HG03460 (cell line): ENCODE measurements around the gene MYO5A.
A peak's percentile ranks its signal among the peaks of the same experiment; 100 is the strongest.
"Not testable (repeated sequence)": the region's sequence is repeated elsewhere in the genome, so short reads cannot be mapped to it uniquely, and the experiment has no call there.

Experiments used
- ATAC-seq: cut with Tn5 transposase; IDR thresholded peaks from one replicate; pipeline ENCODE4 v1.9.1; 2021; ENCODE audit not compliant: unreplicated experiment

Gene MYO5A

DNA sequence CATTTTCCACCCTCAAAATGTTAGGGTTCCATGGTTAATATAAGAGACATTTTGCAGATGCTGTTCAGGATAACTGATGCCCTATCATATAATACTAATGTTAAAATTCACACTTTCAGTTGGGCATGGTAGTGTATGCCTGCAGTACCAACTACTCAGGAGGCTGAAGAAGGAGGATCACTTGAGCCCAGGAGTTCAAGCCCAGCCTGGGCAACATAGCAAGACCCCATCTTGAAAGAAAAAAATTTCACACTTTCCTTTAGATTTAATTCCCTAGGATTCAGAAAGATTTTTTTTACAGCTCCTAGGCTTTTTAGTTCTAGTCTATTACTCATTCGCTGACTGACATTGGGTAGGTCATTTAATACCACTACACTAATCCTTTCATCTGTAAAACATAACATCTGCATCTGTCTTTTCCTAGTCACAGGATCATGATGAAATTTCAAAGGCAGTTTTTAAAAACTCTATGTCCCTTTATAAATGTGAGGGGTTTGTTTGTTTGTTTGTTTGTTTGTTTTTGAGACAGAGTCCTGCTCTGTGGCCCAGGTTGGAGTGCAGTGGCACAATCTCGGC is 103.7 kb downstream of the MYO5A start:
- ATAC-seq = no peak

DNA sequence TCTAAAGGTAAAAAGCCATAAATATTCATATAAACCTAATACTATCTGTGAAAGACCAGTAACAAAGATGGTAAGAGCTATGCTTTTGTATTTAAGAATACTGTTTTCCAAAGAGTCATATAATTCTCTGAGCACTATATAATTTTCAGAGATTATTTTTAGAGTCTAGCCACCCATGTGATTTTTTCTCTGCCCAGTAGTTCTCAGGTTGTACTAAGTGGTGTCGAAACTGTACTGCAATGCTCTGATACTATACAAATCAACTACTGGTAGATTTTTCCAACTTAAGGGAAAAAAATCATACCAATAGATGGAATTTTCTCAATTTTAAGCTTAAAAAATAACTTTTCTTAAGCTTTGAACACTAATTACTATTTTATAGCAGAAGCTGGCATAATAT is 104.8 kb downstream of the MYO5A start:
- no peak for ATAC-seq

DNA sequence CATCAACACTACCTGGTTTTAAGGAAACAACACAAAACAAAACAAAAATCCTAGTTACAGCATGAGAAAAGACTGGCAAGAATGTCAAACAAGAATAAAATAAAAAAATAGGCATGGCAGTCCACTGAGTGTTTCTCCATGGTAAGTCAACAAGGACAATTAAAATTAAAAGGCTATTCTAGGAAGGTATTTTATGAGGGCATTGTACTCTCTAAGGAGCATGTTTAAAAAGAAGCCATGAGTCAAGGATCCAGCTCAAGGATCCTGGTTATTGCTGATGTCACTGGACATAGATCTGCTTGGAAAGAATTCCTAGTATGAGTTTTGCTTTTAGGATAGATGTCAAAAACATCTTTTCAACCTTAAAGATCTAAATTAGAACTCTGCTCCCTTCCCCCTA is 106.7 kb downstream of the MYO5A start:
- no peak for ATAC-seq

DNA sequence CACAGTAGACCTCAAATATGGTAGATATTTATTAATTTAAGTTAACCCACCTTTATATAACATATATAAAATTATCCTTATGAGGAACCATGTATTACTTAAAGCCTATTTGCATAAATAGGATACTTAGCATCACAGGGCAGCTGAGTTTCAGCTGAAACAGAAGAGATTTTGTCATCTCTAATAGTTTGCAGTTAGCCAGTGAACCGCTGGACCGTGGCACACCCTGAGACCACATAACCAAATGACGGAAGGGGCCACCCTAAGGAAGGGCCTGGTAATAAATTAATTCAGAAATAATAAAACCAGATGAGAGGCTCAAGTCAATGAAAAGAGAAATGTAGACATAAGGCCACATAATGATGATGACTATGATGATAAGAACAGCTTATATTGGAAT is 107.7 kb downstream of the MYO5A start:
- peak; percentile 79 for ATAC-seq

DNA sequence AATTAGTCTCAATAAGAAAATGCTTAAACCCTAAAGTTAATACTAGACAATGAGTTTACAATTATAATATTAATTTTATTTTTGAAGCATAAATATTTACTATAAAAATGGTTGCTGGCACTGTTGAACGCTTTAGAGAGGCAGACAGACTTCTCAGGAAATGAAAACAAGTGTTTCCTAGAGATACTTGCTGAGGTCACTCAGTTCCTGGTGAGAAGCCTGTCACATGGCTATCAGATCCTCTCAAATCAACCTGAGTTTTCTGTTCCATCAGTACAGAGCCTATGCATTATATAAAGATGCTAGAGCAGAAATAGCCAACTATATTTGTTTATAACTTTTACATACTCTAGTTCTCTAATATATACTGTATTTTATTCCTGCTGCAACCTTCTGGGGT is 109.2 kb downstream of the MYO5A start:
- no peak for ATAC-seq

DNA sequence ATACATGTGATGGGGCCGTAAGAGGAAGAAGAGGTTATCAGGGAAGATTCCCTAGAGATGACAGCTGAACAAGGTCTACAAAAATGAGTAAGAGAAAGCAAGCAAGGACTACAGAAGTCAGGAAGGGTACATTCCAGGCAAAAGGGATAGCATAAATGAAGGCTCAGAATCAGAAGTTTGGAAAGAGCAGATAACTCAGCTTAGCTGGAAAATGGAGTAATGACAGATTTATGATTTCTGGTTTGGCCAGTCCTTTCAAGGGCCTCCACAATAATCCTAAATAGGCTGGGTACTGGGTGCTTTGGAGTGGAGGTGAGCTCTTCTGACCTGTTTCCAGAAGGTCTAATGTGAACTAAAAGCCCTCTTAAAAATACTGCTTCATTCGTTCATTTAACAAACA is 110.7 kb downstream of the MYO5A start:
- ATAC-seq = no peak

DNA sequence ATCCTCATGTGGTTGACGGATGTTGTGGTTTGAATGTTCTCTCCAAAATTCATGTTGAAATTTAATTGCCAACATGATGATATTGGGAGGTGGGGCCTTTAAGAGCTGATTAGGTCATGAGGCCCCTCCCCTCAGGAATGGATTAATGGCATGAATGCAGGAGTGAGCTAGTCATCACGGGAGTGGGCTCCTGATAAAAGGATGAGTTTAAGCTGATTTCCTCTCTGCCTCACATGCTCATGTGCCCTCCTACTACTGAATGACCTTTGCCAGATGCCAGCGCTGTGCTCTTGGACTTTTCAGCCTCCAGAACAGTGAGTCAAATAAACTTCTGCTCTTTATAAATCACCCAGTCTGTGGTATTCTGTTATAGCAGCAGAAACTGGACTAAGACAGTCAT is 111.2 kb downstream of the MYO5A start:
- no peak for ATAC-seq

DNA sequence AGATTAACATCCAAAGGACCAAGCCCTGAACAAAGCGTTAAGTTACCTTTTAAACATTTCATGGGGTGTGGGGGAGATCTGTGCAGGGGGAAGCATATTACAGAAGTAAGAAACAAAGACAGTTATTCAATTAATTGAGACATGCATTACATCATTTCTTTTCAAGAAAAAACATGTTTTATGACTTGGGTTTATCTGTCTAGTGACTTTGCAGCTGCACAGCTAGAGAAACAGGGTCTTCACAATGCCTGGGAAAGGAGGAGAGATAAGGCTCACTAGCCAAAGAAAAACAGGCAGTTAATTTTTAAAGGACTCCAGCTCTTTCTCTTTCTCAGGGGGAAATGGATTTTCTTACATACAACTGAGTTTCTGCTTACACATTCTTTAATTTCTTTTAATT is 112.1 kb downstream of the MYO5A start:
- not testable (repeated sequence) for ATAC-seq

DNA sequence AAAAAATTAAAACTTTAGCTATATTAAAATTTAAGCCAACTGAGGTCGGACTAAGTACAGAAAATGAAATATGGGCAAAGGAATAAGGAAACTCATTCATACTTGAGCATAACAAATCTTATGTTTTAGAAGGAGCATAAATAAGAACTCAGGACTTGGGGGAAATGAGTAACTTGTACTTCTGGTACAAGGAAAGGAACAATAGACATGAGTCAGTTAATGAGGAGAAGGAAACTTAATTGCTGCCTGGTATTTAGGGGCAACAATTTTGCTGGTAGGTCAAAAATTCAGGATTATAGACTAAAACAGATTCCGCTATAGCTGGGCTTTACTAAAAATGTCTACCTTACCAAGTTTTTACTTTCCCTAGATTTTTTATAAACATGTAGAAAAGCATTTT is 113.1 kb downstream of the MYO5A start:
- no peak for ATAC-seq

DNA sequence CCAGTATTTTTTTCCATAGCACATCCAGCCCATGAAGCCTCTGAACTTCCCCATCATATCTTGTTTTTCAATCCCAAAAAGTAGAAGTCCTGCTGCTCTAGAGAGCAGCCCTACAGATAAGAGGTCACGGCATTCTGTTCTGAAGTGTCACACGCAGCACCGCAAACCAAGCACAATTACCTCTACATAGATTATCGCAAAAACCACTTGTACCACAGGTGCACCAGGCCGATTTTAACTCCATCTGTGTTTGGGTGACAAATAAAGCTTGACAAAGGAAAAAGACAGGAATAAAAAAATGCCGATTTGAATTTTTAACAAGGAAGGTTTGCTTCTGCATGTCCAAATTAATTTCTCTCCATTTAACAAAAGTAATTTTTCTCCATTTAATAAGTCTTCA is 113.7 kb downstream of the MYO5A start:
- no peak for ATAC-seq

DNA sequence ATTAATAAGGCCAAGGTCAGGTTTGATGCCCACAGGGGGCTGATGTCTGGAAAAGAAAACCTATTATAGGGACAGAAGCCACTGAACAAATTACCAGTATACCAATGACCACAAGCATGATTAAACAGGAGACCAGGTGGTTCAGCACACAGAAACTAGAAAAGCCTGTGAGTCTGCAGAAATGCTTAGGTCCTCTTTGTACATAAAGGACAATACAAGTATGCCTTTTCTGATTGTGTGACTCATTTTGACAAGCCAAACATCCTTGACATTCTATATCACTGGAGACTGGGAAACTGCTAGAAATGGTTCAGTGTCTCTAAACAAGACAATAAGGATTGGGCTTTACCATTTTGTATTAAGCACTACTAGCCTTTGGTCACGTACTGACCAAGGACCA is 119.9 kb downstream of the MYO5A start:
- no peak for ATAC-seq

DNA sequence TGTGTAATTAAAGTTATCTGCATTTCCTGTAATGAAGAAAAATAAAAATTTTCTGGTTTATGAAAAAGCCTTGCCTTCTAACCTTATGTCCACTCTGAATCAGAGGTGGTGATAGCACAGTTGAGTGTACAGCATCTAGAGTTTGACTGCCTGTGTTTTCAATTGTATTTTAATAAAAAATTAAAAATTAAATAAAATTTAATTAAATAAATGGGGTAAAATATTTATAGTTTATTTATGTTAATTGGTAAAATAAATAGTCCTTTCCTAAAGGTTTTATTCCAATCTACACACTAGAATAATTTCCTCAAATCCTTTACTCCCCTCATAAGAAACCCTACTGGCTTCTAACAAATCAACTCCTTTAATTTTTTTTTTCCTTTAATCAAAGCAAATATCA is 121.3 kb downstream of the MYO5A start:
- ATAC-seq = no peak

DNA sequence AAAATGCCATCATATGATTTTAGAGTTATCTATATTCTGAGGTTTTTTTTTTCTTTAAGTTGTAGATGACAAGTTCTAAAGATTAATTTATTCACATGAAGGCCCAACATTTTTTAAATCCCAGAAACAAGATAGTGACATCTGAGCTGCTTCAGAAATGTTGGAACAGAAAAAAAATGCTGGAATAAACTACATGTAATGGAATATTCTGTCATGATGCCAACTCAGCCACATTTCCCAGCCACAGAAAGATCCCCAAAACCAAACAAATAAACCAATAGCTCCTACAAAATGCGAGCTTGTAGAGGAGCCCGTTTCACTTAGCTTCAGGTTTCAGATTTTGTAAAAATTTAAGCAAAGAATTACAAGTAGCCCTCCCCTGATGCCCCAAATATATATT is 122.1 kb downstream of the MYO5A start:
- no peak for ATAC-seq

DNA sequence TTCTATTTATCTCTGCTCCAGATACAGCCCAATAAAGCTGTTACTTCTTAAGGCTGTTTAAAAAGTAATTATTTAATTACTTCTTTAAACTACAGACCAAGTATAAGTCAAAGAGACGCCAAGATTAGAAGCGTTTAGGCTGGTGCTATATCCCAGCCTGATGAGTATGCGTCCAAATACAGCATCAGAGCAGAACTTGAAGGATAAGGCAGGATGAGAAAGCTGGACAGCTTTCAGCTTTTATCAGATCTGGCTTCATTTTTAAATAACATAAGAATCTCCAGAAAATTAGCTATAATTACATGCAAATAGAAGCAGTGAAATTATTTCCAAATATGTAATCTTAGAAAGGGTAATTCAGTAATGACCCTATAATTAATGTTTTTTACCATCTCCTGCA is 122.8 kb downstream of the MYO5A start:
- ATAC-seq = no peak

DNA sequence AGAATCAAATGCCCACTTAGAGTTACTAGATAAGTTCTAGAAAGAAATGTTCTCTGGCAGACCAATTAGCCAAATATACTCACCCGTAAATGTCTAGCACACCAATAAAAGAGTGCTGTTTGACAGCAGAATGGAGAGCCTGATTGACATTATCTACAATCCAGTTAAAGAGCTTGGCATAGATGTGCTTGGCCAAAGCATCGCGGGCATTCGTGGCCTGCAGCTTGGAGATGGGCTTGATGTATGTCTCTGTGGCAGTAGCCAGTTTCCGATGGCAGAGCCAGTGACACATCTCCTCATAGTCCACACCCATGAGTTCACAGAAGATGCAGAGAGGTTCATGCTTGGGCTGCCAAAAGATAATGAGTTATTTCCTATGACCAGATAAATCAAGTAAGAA is 131.6 kb downstream of the MYO5A start:
- no peak for ATAC-seq

DNA sequence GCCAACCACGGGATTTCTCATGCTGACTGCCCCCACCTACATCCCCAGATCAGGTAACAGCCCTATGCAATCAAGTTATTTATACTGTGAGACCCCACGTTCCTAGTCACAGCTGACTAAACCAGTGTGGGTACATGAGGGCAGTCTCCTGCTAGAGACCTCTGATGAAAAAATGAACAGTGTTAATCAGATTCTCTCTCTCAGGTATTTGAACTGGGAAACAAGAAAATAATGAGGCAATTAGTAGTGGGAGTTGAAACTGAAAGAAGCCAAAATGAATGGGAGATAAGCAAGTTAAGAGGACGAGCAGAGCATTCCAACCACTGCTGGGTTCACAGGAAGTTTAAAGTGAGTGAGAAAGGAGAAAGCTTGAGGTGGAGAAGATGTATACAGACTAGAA is 134.6 kb downstream of the MYO5A start:
- no peak for ATAC-seq

DNA sequence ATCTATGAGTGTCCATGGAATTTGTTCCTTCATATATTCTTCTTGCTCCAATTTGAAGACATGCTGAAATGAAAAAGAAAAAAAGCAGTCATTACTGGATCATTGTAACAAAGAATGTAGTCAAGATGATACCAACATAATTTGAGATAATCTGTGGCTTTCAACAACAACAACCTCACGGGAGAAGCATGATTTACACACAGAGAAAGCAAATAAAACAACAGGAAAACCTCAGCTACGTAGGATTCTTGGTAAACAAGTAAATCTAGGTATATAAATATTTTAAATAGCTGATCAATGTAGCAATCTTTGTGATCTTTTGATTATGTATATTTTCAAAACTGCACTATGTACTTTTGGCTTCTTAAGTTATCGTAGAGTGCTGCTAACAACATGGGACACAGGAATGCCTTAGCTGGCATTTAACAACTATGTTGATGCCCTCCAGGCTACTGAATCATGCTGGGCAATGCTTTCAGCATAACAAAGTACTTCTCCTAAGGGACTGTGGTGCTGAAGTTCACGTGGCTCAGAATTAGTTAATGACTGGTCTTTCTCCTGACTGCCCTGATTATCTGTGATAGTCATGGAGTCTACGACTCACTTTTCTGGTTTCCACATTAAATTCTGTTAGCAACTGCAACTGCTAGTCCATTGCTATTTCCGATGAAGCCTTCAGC is 136.5 kb downstream of the MYO5A start:
- ATAC-seq = no peak

DNA sequence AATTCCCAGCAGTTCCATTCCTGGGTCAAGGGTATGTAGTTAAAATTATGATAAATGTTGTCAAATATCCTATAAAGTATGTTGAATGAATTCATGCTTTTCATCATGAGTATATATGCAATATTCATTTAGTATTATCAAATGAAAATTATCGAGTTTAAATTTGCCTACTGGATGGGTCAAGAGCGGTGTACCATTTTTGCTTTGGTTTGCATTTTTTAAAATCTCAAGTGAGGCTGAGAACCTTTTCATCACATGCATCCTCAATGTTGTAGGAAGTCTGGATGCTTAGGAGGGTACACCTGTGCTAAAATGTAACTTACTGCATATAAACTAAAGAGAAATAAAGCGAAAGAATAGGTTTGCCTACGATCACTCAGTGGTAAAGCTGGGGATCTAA is 137.6 kb downstream of the MYO5A start:
- ATAC-seq = no peak

DNA sequence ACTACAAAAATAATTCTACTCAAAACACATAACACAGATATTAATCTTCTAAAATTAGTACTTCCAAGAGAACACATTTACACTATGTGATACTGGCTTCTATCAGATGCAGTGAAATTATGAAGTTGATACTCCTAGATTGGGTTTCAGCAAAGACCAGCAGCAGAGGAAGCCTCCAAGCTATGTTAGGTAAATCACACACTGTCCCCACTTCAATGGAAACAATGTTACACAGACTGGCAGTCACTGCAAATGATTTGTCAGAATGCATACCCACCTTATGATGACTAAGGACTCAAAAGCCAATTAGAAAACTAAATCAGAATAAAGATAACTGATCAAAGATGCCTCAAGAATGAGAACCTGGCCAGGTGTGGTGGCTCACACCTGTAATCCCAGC is 143.0 kb downstream of the MYO5A start:
- ATAC-seq = no peak

DNA sequence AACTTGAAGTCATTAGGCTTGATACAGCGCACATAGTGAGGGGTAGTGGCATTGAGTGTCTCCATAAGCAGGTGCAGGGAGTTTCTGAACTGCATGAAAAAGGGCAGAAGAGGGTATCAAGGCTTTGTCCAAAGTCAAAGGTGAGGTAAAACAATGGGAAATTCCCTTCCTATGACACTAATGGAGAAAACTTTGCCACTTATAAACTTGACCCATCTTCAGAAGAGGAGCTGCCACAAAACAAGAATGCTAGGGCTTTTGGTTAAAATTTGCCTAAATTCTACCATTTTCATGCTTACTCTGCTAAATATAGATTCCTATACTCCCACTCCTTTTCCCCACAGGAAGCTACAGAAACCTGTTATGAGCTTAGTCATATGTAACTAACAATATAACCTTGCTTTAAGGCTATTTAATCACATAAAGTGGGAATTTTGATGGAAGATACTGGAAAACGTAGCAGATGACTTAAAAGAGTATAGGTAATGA is 145.5 kb downstream of the MYO5A start:
- peak; percentile 36 for ATAC-seq

DNA sequence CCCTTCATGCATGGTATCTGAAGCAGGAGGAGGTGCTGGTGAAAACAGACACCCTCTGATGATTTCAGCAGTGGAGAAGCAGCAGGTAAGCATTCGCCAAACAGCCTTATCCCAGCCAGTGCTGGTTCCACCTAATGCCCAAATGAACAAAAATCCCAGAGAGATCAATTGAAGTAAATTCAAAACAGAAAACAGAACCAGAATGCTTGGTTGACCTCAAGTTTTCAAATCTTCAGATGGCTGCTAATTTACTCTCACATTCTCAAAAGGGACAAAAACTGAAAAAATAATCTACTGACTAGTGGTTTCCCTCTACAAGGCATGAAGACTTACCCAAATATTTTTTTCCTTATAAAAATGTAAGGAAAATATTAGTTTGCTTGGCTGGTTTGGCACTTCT is 146.0 kb downstream of the MYO5A start:
- peak; percentile 21 for ATAC-seq

DNA sequence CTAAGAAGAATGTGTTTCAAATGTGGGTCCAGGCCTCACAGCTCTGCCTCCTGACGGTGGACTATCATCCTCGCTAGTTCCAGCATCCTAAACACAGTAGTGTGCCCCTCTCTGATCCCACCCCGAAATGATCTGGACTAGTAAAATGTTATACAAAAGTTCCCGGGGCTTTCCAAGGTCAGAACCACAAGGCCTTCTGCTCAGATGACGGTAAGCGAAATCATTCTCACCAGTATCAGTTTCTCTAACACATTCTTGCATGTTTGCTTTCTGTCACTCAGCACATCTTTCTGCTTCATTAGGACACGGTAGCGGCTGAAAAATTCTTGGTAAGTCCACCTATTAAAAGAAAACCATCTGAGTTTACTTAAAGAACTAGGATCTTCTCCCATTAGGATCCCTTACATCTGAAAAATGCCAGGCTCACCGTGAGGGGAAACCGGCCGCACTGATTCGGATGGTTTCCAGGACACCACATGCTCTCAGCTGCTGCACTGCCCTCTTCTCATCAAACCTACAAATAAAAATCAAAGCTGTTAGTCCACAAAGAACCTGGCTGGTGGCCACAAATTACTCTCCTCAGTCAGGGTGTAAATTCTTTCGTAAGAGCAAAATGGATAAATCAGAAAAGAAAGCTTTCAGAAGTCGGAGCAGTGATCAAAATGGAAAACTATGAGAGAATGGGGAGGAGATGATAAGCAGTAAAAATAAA is 149.1 kb downstream of the MYO5A start:
- peak; percentile 61 for ATAC-seq
